ENCODE results near the gene ABHD16B. TPM values are rescaled to one million over a fixed set of nuclear protein-coding genes. Genes with fewer than 3 reads are reported as not detected.

Gene ABHD16B
- total and polyA plus RNA-seq, 2 of the 13 experiments (the other 11 are each of a cell fraction or from before 2014, with no cell fraction given): not detected

DNA sequence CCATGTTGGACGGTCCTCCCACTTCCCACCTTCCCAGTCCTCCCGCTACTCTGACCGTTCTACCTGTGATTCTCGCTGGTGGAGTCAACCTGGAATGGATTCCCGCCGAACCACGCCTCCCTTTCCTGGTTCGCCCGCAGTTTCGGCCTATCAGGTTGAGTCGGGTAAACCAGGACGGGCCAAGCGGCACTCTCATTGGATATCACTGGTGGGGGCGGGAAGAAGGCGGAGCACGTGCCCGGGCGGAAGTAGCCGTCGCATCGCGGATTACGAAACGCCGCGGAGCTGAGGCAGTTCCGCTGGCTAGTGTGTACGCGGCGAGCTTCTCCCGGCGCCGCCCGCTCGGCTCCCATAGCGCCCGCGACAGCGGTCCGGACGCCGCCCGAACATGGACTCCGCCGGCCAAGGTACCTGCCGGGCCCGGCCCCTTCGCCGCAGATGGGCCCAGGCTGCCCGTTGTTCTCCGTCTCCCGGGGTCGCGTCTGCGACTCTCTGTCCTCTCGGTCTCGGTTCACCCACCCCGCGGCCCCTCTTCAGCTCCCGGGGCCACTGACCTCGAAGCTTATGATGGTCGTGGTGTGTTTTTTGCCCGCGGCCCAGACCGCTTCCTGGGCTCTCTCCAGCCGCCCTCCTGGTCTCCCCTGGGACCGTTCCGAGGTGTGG, 3.8 kb downstream of the ABHD16B start, which contains the start of gene TPD52L2 (continued):
- TF ChIP-seq, protein P1, sequence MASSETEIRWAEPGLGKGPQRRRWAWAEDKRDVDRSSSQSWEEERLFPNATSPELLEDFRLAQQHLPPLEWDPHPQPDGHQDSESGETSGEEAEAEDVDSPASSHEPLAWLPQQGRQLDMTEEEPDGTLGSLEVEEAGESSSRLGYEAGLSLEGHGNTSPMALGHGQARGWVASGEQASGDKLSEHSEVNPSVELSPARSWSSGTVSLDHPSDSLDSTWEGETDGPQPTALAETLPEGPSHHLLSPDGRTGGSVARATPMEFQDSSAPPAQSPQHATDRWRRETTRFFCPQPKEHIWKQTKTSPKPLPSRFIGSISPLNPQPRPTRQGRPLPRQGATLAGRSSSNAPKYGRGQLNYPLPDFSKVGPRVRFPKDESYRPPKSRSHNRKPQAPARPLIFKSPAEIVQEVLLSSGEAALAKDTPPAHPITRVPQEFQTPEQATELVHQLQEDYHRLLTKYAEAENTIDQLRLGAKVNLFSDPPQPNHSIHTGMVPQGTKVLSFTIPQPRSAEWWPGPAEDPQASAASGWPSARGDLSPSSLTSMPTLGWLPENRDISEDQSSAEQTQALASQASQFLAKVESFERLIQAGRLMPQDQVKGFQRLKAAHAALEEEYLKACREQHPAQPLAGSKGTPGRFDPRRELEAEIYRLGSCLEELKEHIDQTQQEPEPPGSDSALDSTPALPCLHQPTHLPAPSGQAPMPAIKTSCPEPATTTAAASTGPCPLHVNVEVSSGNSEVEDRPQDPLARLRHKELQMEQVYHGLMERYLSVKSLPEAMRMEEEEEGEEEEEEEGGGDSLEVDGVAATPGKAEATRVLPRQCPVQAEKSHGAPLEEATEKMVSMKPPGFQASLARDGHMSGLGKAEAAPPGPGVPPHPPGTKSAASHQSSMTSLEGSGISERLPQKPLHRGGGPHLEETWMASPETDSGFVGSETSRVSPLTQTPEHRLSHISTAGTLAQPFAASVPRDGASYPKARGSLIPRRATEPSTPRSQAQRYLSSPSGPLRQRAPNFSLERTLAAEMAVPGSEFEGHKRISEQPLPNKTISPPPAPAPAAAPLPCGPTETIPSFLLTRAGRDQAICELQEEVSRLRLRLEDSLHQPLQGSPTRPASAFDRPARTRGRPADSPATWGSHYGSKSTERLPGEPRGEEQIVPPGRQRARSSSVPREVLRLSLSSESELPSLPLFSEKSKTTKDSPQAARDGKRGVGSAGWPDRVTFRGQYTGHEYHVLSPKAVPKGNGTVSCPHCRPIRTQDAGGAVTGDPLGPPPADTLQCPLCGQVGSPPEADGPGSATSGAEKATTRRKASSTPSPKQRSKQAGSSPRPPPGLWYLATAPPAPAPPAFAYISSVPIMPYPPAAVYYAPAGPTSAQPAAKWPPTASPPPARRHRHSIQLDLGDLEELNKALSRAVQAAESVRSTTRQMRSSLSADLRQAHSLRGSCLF (CRISPR knock-in tag; IDR thresholded peaks at IDR 0.05; ENCODE audit: borderline replicate concordance): peak; percentile 84
- TF ChIP-seq ZNF138 (CRISPR knock-in tag; IDR thresholded peaks at IDR 0.05; ENCODE audit: low read depth) (0 out of 2 replicates have a peak, but pooled peaks have one; percentile 91), EEA1 (CRISPR knock-in tag; IDR thresholded peaks at IDR 0.05; ENCODE audit: borderline replicate concordance) (peak; percentile 97), FOXK2 (IDR thresholded peaks at IDR 0.05) (peak; percentile 89), THAP7 (CRISPR knock-in tag; IDR thresholded peaks at IDR 0.05) (no peak; the same call in 1 of the 2 replicates), POLR2G (IDR thresholded peaks at IDR 0.05; ENCODE audit: low read depth, low read length) (peak; percentile 98), RBM39 (IDR thresholded peaks at IDR 0.05; ENCODE audit: low read depth, low read length, poor library complexity, severe bottlenecking) (peak; percentile 60), NR3C1 (CRISPR knock-in tag; IDR thresholded peaks at IDR 0.05) (no peak), SIX4 (CRISPR knock-in tag; IDR thresholded peaks at IDR 0.05) (peak; percentile 50; the same call in 1 of the 2 replicates), ZNF335 (CRISPR knock-in tag; IDR thresholded peaks at IDR 0.05) (peak; percentile 64), DPF2 (CRISPR knock-in tag; IDR thresholded peaks at IDR 0.05; ENCODE audit: borderline replicate concordance, low read depth) (no peak; the same call in 1 of the 2 replicates), MTF1 (CRISPR knock-in tag; IDR thresholded peaks at IDR 0.05) (peak; percentile 87), ZNF143 (CRISPR knock-in tag; IDR thresholded peaks at IDR 0.05) (peak; percentile 81), ZNF792 (CRISPR knock-in tag; IDR thresholded peaks at IDR 0.05) (peak; percentile 96), ZBTB25 (CRISPR knock-in tag; IDR thresholded peaks at IDR 0.05) (peak; percentile 94), SIN3A (IDR thresholded peaks at IDR 0.05; ENCODE audit: borderline replicate concordance, low read depth, low read length) (peak; percentile 97), PRDM15 (CRISPR knock-in tag; IDR thresholded peaks at IDR 0.05) (peak; percentile 86), ARNT2 (CRISPR knock-in tag; IDR thresholded peaks at IDR 0.05; ENCODE audit: low read depth) (peak; percentile 99), NR2F6 (IDR thresholded peaks at IDR 0.05) (no peak; the same call in 1 of the 2 replicates), NR2F6 (CRISPR knock-in tag; IDR thresholded peaks at IDR 0.05) (peak; percentile 35; the same call in 1 of the 2 replicates), SP140L (CRISPR knock-in tag; IDR thresholded peaks at IDR 0.05; ENCODE audit: borderline replicate concordance) (no peak)

Data from HepG2 (cell line).